Activated T-cell treated with anti-CD3 and anti-CD28 coated beads for 48 hours (primary cell): Measurements from ENCODE around the gene MED9.

ENCODE experiments used
- DNase-seq: peaks from one replicate; pipeline ENCODE4 v3.0.0-alpha.2; 2020; ENCODE audit warnings: low read depth

MED9 gene

GRCh38 chr17:17505151-17505550 lies 28.4 kb downstream of the MED9 start:
- DNase-seq = no peak

GRCh38 chr17:17505610-17506171 lies 28.9 kb downstream of the MED9 start:
- no peak for DNase-seq

GRCh38 chr17:17506181-17506741 lies 29.5 kb downstream of the MED9 start:
- DNase-seq = no peak

- no peak for DNase-seq
Measured at GRCh38 chr17:17506893-17507464, 30.2 kb downstream of the MED9 start.

GRCh38 chr17:17507465-17508011 lies 30.7 kb downstream of the MED9 start:
- no peak for DNase-seq

GRCh38 chr17:17508019-17508535 lies 31.3 kb downstream of the MED9 start:
- no peak for DNase-seq

GRCh38 chr17:17508646-17509591 lies 32.1 kb downstream of the MED9 start:
- no peak for DNase-seq

- DNase-seq = no peak
Measured at GRCh38 chr17:17509601-17510425, 33.0 kb downstream of the MED9 start.

- DNase-seq = no peak
Measured at GRCh38 chr17:17510456-17511292, 33.9 kb downstream of the MED9 start.

- DNase-seq = no peak
Measured at GRCh38 chr17:17511293-17511741, 34.5 kb downstream of the MED9 start.

- DNase-seq = no peak
Measured at GRCh38 chr17:17511881-17512858, 35.4 kb downstream of the MED9 start.

- DNase-seq = no peak
Measured at GRCh38 chr17:17512866-17513265, 36.1 kb downstream of the MED9 start.

GRCh38 chr17:17513626-17514025 lies 36.8 kb downstream of the MED9 start:
- no peak for DNase-seq

- no peak for DNase-seq
Measured at GRCh38 chr17:17514361-17514992, 37.7 kb downstream of the MED9 start.

GRCh38 chr17:17514993-17515933 lies 38.5 kb downstream of the MED9 start:
- no peak for DNase-seq

GRCh38 chr17:17515934-17516930 lies 39.4 kb downstream of the MED9 start:
- DNase-seq = no peak
